GM19193 (cell line): ENCODE data around the gene TNFAIP8L1.

Source experiments
- POLR2A ChIP-seq: IDR thresholded peaks from 4 replicates; pipeline ENCODE4 v1.6.1; 2011; ENCODE audit not compliant: insufficient read depth, insufficient read length; ENCODE audit errors: extremely low read depth

Gene TNFAIP8L1

DNA sequence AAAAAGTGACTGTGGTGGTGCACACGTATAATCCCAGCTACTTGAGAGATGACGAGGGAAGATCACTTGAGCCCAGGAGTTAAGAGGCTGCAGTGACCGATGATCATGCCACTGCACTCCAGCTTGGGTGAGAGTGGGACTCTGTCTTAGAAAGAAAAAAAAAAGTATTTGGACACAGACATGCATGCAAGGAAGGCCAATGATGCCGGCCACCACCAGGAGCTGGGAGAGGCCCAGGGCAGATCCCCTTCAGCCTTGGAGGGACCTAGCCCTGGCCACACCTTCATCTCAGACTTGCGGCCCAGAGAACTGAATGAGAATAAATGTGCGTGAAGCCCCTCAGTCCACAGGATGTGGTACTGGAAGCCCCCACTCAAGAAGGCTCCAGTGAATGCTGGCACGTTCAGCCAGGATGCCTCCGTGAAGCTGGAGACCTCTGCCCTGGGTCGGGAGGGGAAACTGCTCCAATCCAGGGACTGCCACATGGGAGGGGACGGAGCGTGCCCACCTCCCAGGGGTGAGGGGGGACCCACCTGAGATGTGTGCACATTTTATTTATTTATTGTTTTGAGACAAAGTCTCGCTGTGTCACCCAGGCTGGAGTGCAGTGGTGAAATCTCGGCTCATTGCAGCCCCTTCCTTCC lies 14.6 kb downstream of the TNFAIP8L1 start:
- no peak for TF ChIP-seq POLR2A

DNA sequence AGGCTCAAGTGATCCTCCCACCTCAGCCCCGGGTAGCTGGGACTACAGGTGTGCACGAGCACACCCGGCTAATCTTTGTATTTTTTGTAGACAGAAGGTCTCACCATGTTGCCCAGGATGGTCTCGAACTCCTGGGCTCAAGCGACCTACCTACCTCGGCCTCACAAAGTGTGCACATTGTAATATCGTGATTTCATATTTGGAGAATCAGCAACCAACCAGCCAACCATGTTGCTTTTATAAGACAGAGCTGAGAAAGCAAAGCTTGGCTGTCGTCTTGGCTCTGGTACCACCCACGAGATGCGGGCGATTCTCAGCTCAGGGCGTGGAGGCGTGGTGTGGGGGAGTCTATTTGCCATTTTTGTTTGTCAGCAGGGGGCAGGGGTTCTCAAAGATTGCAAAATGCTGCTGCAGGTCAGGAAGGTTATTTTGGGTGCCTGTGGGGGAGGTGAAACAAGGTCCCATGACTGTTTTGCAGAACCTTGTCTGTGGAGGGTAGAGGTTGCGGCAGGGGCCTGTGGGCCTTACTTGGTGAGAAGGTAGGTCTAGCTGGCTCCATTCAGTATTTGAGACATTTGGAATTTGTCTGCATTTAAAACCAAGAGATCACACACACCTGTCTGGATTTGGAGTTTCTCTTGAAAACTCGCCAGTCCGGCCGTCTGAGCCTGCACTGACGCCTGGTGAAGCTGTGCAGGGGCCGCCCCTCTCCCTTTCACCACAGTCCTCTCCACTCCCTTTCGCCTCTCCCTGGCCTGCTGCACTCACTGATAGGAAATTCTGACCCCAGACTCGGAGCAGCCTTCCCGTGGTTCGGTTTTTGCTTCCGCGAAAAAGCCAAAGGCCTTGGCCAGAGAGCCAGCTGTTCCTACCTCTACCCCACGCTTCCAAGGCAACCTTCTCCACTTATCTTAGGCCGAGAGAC lies 15.4 kb downstream of the TNFAIP8L1 start:
- TF ChIP-seq POLR2A: no peak

DNA sequence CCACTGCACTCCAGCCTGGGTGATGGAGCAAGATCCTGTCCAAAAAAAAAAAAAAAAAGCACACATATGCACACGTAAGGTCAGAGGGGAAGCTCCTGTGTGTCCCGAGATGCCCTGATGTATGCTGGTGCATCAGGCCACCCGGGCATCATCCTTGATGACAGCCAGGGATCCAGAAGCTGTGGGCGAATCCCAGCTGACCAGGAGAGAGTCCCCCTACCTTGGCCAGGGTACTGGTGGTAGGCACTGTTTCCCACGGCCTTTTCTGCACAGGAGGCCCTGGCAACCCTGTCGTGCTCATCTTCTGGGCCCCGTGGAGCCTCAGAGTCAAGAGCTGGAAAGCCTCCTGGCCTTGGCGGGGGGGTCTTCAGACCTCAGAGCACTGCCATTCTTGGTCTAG lies 16.8 kb downstream of the TNFAIP8L1 start:
- peak; percentile 29 for TF ChIP-seq POLR2A

DNA sequence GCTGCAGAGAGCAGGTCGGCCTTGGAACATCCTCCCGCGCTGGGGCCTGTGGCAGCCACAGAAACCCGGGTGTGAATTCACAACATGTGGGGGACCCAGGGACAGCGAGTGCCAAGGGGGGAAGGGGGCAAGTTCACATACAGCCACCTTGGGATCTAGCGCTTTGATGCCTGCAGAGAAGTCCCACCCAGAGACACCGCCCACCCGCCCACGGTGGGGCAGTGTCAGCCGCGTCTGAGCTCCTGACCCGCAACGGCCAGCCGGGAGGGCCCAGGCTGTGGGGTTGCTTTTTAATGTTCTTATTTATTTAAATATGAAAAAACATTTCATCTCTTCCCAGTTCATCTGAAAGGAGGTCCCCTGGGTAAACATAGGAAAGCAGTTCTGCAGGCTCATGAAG lies 17.9 kb downstream of the TNFAIP8L1 start:
- TF ChIP-seq POLR2A: no peak

DNA sequence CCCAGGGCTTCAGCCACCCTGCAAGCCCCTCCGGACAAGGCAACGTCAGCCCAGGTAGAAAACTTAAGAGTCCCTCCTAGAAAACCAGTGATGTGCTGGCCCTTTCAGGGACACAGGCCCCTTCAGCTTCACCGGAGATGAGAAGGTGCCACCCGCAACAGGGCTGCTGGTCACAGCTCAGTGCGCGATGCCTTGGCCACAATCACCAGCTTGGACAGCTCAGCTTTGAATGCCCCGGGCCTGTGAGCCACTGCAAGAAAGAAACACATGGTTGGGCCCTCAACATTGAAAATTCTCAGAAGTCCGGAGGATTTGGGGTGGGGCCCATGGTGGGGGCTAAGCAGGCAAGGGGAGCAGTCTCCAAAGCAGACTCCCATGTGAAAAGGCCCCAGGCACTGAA lies 18.5 kb downstream of the TNFAIP8L1 start:
- TF ChIP-seq POLR2A: no peak

DNA sequence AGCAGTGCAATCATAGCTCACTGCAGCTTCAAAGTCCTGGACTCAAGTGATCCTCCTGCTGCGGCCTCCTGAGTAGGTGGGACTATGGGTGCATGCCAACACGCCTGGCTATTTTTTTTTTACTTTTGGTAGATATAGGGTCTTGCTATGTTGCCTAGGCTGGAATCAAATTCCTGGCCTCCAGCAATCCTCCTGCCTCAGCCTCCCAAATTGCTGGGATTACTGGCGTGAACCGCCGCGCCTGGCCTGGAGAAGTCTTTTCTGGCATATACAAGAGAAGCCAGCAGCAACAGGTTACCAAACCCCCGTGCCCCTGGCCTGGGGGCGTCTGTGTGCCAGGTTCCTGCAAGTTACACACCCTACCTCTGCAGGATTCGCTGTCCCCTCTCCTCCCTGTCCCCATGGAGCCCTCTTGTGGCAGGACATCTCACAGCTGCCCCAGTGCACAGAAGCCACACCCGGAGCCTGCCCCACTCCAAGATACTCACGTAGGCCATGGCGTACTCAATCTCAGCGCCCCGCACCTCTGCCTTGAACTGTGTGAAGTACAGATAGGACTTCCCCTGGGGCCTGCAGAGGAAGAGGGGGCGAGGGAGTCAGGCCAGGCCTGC lies 21.0 kb downstream of the TNFAIP8L1 start:
- no peak for TF ChIP-seq POLR2A

DNA sequence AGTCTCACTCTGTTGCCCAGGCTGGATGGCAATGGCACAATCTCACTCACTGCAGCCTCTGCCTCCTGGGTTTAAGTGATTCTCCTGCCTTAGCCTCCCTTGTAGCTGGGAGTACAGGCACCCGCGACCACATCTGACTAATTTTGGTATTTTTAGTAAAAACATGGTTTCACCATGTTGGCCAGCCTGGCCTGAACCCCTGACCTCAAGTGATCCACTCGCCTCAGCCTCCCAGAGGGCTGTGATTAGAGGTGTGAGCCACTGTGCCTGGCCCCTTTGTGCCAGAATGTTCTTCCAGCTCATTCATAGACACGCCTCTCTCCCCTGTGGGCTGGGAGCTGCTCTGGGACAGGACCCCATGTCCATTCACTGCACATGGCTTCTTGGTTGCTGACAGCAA lies 21.7 kb downstream of the TNFAIP8L1 start:
- no peak for TF ChIP-seq POLR2A

DNA sequence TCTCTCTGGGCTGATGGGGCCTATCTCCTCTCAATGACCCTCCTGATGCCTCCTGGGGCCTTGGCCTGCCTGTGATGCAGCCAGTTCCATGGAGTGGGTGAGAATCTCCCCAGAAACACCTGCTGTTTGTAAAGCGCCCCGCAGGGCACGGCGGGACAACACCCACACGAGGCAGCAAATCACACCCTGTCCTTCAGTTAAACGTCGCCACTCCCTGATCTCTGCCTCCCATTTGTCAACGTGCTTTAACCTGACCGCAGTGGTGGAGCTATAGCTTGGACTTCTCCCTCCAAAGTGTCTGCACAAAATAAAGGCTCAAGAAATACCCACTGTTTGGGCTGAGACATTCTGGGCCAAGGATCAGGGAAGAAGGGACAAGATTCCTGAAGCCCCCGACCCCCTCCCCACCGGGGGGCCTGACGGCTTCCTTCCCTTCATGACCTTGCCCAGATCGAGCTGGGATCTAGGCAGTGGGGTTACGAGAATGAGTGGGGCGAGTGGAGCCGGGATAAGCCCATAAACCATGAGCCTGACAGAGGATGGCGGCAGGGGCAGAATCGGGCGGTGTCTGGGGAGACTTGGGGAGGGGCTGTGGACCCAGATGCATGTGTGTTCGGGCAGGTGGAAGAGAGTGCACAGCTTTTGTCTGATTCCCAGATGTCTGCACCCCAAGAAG lies 22.8 kb downstream of the TNFAIP8L1 start:
- no peak for TF ChIP-seq POLR2A

DNA sequence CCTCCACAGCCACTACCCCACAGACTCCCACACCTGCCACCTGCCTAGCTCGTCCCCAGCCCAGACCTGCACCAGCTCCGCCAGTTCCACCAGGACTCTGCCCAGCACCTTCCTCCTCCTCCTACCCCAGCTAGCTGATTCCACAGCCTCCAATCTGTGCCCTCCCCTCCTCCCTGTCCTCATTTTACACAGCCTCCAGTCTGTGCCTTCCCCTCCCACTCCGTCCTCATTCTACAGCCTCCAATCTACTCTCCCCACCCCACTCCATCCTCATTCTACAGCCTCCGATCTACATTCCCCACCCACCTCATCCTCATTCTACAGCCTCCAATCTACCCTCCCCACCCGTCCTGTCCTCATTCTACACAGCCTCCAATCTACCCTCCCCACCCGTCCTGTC lies 23.5 kb downstream of the TNFAIP8L1 start:
- no peak for TF ChIP-seq POLR2A

DNA sequence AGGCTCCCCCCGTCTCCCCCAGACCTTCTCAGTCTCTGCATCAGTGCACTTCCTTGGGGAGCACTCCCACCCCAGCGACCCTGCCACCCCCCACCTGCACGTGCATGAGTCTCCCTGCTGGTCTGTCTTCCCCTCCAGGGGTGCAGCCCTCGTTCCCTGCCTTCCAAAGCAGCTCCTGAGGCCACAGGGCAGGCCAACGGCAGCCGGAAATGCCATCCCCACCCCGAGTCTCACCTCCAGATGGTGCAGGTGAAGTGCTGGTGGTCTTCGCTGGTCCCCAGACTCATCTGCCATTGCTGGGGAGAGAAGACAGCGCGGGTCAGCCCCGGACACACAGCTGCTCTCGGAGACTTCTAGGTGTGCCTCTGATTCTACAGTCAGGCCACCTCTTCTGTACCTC lies 25.3 kb downstream of the TNFAIP8L1 start:
- no peak for TF ChIP-seq POLR2A

DNA sequence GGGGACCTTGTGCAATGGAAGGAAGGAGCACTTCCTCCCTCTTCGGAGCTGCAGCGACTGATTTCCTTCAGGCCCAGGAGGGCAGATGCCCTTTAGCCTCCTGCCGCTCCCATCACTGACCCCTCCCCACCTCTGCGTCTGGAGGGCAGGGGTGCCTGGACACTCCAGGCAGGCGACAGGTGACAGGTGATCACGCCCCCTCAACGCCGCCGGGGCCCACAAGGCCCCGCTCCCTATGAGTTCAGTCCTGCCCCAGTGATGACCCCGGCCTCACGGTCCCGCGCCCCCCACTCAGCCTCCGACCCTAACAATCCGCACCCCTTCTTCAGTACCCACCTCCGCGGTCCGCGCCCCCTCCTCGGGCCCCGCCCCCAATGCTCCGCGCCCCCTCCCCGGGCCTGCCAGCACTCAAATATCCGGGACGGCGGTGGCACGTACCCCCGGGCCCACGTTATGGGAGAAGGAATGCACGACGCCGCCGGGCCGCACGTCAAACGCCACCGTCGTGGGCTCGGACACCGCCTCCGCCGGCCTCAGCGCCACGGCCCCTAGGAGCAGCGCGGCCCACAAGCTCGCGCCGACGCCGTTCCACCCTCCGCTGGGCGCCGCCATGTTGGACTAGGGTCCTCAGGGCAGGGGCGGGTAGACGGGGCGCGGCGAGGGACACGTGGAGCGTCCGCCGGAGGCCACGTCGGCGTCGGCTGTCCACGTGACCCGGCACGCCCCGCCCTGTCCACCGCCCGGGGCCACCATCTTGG lies 30.6 kb downstream of the TNFAIP8L1 start, which contains the start of gene MYDGF:
MYDGF (minus strand) TSS at position 620 of the 758 bp plus-strand sequence; CDS start at position 612, 8 bp downstream.
- TF ChIP-seq POLR2A: peak; percentile 74

DNA sequence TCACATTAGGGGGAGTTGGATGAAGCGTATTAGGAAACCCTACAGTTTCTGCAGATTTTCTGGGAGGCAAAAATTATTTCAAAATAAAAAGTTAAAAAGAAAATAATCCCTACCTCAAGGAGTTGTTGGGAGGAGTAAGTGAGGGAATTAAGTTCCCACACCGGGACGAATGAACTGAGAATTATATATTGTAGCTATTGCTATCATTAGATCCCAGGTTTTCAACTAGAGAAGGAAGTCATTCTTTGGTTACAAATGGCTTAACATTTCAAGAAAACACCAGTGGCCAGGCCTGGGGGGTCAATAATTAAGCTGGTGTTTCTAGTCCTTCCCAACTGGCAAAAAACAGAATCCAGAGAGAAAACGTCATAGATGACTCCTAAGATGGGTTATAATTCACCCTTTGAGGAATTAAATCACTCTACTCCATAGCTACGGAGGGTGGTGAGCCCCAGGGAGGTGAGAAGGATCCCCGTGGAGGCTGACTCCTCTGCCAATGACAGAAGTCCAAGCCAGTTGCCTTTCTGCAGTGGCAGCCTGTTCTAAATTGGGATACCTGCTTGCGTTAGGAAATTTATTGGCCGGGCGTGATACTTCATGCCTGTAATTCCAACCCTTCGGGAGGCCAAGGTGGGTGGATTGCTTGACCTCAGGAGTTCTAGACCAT lies 32.0 kb downstream of the TNFAIP8L1 start:
- no peak for TF ChIP-seq POLR2A

DNA sequence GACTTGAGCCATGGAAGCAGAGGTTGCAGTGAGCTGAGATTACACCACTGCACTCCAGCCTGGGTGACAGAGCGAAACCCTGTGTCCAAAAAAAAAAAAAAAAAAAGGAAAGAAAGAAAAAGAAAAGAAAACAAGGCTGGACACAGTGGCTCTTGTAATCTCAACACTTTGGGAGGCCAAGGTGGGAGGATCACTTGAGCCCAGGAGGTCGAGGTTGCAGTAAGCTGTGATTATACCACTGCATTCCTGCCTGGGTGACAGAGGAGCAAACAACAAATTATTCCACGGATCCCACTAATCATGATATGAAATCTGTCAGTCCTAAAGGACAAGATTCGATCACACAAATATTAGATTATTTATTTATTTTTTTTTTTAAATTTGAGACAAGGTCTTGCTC lies 33.9 kb downstream of the TNFAIP8L1 start:
- no peak for TF ChIP-seq POLR2A

DNA sequence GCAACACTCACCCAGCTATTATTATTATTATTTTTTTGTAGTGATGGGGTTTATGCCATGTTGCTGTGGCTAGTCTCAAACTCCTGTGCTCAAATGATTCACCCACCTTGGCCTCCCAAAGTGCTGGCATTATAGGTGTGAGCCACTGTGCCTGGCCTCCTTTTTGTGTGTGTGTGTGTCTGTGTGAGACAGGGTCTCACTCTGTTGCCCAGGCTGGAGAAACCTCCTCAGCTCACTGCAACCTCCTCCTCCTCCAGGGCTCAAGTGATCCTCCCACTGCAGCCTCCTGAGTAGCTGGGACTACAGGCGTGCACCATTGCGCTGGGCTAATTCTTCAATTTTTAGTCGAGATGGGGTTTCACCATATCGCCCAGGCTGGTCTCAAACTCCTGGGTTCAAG lies 34.4 kb downstream of the TNFAIP8L1 start:
- no peak for TF ChIP-seq POLR2A
